ENCODE measurements around the gene CTNND2. TPM values are rescaled to one million over a fixed set of nuclear protein-coding genes. Genes with fewer than 3 reads are reported as not detected.

Gene CTNND2
- total RNA-seq, 1 donor from 2014 or later = 6.9 TPM

- no peak overlapping the region for H3K4me3 ChIP-seq
- H3K9me3 ChIP-seq = no peaks in the 10 kb centered on the region
- ATAC-seq (no peak), DNase-seq (no peak)
- intact Hi-C loops (cut with DNase I) = no loop called here
- H3K36me3 ChIP-seq = no peaks in the 10 kb centered on the region
- H3K27ac ChIP-seq = no peak overlapping the region
- no peak for TF ChIP-seq CTCF (IDR thresholded peaks at IDR 0.05)
- no peaks in the 10 kb centered on the region for H3K4me1 ChIP-seq
- H3K27me3 ChIP-seq = no peaks in the 10 kb centered on the region
Observed at GRCh38 chr5:11679676-11680075, 224.6 kb downstream of the CTNND2 start.

- H3K27me3 ChIP-seq = no peaks in the 10 kb centered on the region
- ATAC-seq (no peak), DNase-seq (no peak)
- H3K4me3 ChIP-seq = no peak overlapping the region
- intact Hi-C loops (cut with DNase I) = no loop called here
- H3K36me3 ChIP-seq = no peaks in the 10 kb centered on the region
- H3K27ac ChIP-seq = no peak overlapping the region
- H3K4me1 ChIP-seq = no peaks in the 10 kb centered on the region
- TF ChIP-seq CTCF (IDR thresholded peaks at IDR 0.05) = no peak
- H3K9me3 ChIP-seq = no peaks in the 10 kb centered on the region
Observed at GRCh38 chr5:11675184-11675583, 229.1 kb downstream of the CTNND2 start.

- intact Hi-C loops (cut with DNase I) = no loop called here
- no peaks in the 10 kb centered on the region for H3K36me3 ChIP-seq
Observed at GRCh38 chr5:11672385-11673085, 231.7 kb downstream of the CTNND2 start.

GRCh38 chr5:11658376-11658775 is 245.9 kb downstream of the CTNND2 start:
- ATAC-seq = no peak
- no peak for TF ChIP-seq CTCF (IDR thresholded peaks at IDR 0.05)
- no peak overlapping the region for H3K27ac ChIP-seq
- H3K4me3 ChIP-seq = no peak overlapping the region
- no peaks in the 10 kb centered on the region for H3K36me3 ChIP-seq
- H3K4me1 ChIP-seq = no peaks in the 10 kb centered on the region
- intact Hi-C loops (cut with DNase I) = no loop called here
- no peaks in the 10 kb centered on the region for H3K27me3 ChIP-seq
- no peak for DNase-seq
- no peaks in the 10 kb centered on the region for H3K9me3 ChIP-seq

More at GRCh38 chr5:11672385-11673085, 231.7 kb downstream of the CTNND2 start:
- H3K27me3 ChIP-seq = no peaks in the 10 kb centered on the region
- no peaks in the 10 kb centered on the region for H3K4me1 ChIP-seq
- TF ChIP-seq CTCF (IDR thresholded peaks at IDR 0.05) = no peak
- H3K27ac ChIP-seq = no peak overlapping the region
- H3K9me3 ChIP-seq = no peaks in the 10 kb centered on the region
- DNase-seq (no peak), ATAC-seq (no peak)
- H3K4me3 ChIP-seq = no peak overlapping the region

GRCh38 chr5:11656916-11657315 is 247.3 kb downstream of the CTNND2 start:
- H3K36me3 ChIP-seq = no peaks in the 10 kb centered on the region
- no peaks in the 10 kb centered on the region for H3K4me1 ChIP-seq
- intact Hi-C loops (cut with DNase I) = no loop called here
- no peaks in the 10 kb centered on the region for H3K27me3 ChIP-seq
- no peak for DNase-seq
- H3K9me3 ChIP-seq = no peaks in the 10 kb centered on the region
- no peak for TF ChIP-seq CTCF (IDR thresholded peaks at IDR 0.05)
- H3K4me3 ChIP-seq = no peak overlapping the region
- no peak for ATAC-seq
- no peak overlapping the region for H3K27ac ChIP-seq

GRCh38 chr5:11655681-11656080 is 248.6 kb downstream of the CTNND2 start:
- H3K27ac ChIP-seq = no peak overlapping the region
- DNase-seq (no peak), ATAC-seq (no peak)
- intact Hi-C loops (cut with DNase I) = no loop called here
- no peaks in the 10 kb centered on the region for H3K9me3 ChIP-seq
- H3K27me3 ChIP-seq = no peaks in the 10 kb centered on the region
- no peak overlapping the region for H3K4me3 ChIP-seq
- no peaks in the 10 kb centered on the region for H3K4me1 ChIP-seq
- H3K36me3 ChIP-seq = no peaks in the 10 kb centered on the region
- no peak for TF ChIP-seq CTCF (IDR thresholded peaks at IDR 0.05)
